ENCODE measurements around the gene PCDHGA5.
"Not testable (repeated sequence)": the region's sequence is repeated elsewhere in the genome, so short reads cannot be mapped to it uniquely, and the experiment has no call there.

Gene PCDHGA5

DNA sequence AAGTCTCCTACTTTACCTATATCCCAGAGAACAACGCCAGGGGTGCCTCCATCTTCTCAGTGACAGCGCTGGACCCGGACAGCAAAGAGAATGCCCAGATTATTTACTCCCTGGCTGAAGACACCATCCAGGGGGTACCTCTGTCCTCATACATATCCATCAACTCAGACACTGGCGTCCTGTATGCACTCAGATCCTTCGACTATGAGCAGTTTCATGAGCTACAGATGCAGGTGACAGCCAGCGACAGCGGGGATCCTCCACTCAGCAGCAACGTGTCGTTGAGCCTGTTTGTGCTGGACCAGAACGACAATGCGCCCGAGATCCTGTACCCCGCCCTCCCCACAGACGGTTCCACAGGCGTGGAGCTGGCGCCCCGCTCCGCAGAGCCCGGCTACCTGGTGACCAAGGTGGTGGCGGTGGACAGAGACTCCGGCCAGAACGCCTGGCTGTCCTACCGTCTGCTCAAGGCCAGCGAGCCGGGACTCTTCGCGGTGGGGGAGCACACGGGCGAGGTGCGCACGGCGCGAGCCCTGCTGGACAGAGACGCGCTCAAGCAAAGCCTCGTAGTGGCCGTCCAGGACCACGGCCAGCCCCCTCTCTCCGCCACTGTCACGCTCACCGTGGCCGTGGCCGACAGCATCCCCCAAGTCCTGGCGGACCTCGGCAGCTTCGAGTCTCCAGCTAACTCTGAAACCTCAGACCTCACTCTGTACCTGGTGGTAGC lies 50.7 kb downstream of the PCDHGA5 start:
- not testable (repeated sequence) for DNase-seq (ENCODE audit: low read depth)

GRCh38 chr5:141415275-141415618 lies 51.3 kb downstream of the PCDHGA5 start:
- DNase-seq (ENCODE audit: low read depth) = not testable (repeated sequence)
